Occipital lobe (tissue), 2 donors: ENCODE results near the gene UBE3D. TPM values are rescaled to one million over a fixed set of nuclear protein-coding genes. Genes with fewer than 3 reads are reported as not detected.
"Not testable (repeated sequence)": the region's sequence is repeated elsewhere in the genome, so short reads cannot be mapped to it uniquely, and the experiment has no call there.

Experiments
- DNase-seq: peaks from one replicate; lab custom pipeline; 2025; lab: John Stamatoyannopoulos, UW
- total RNA-seq: library from RNA; depleted of rRNA; stranded (reverse); fragments of >200 nt; gene quantifications from one replicate; pipeline ENCODE4 v1.2.3, GENCODE V29; 2014

Gene UBE3D
- total RNA-seq, 1 donor from 2014 or later: 25.9 TPM

GRCh38 chr6:82978362-82978945, 87.2 kb downstream of the UBE3D start:
- no peak for DNase-seq

DNA sequence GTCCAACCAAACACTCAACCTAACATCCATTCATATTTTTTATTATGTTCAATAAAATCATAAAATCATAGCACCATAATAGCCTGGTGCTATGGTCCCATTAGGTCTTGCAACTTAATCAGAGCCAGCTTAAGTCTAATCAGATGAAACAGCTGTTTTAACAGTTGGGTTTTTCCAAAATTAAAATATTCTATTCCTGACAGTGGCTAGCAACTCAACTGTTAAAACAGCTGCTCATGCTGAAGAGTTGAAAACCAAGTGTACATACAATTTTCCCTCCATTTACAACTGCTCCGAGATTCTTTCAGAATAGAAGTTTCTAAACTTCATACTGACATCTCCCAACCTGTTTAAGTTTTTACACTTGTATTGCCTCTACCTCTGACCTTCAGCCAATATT, 89.5 kb downstream of the UBE3D start:
- DNase-seq: no peak

- no peak for DNase-seq
Observed at GRCh38 chr6:82971877-82972460, 93.7 kb downstream of the UBE3D start.

DNA sequence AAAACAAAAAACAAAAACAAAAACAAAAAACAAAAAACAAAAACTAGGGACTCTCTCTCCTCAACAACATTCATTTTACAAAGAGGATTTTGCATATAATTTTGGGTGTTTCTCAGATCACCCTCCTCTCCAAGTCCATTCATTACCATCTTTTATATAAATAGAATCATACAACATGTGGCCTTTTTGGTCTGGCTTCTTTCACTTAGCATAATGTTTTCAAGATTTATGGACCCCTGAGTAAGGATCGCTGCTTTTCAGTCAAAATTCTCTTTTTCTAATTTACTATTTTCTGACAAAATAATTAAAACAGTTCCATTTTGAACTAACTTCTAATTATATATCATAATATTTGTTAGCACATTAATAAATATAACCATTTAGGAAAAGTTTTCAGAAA, 94.8 kb downstream of the UBE3D start:
- DNase-seq: no peak

- no peak for DNase-seq
Observed at GRCh38 chr6:82968708-82969107, 96.9 kb downstream of the UBE3D start.

DNA sequence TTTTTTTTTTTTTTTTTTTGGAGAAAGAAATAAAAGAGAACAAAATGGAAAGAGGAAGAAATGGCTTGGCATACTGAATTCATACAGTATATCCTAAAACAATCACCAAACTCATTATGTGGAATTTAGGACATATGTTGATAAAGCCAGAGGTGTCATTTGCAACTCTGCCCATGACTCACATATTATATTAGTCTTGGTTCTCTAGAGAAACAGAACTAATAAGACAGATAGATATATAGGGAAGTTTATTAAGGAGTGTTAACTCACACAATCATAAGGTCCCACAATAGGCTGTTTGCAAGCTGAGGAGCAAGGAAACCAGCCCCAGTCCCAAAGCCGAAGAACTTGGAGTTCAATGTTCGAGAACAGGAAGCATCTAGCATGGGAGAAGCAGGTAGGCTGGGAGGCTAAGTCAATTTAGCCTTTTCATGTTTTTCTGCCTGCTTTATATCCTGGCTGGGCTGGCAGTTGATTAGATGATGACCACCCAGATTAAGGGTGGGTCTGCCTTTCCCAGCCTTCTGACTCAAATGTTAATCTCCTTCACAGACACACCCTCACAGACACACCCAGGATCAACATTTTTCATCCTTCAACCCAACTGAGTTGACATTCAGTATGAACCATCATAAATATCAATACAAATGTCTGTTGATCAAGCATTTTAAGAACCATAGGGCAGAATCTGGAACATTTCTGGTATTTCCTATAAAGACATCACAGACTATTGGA, 102.3 kb downstream of the UBE3D start:
- no peak for DNase-seq

GRCh38 chr6:82959385-82959941, 106.2 kb downstream of the UBE3D start:
- no peak for DNase-seq

- no peak for DNase-seq
Observed at GRCh38 chr6:82958551-82958950, 107.1 kb downstream of the UBE3D start.

- no peak for DNase-seq
Observed at GRCh38 chr6:82957868-82958245, 107.8 kb downstream of the UBE3D start.

DNA sequence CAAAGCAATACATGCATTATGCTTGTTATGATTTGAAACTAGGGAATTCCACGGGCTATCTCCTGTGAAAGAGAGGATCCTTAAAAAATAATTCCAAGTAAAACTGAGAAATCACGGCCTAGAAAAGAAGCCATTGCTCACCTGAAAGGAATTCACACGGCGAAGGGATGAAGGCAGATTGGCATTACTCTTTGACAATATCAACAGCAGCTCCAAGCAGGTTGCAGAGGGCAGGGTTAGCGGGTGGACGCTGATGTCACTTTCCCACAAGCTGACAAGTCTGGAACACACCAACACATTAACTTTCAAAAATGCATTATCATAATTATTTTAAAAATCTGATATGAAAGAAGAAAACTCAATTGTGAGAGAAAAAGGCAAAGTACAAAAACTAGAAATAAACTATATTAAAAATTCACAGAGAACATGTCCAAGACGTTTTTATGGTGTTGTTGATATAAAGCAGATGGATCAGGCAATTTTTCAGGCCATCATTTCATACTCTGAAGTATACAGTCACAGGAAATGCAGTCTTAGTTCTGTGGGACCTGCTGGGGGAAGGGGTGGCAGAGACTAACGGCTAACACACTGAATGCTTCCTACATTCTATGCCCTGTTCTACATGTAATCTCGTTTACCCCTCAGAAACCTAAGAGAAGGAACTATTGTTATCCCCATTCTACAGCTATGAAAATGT, 108.3 kb downstream of the UBE3D start:
- no peak for DNase-seq

DNA sequence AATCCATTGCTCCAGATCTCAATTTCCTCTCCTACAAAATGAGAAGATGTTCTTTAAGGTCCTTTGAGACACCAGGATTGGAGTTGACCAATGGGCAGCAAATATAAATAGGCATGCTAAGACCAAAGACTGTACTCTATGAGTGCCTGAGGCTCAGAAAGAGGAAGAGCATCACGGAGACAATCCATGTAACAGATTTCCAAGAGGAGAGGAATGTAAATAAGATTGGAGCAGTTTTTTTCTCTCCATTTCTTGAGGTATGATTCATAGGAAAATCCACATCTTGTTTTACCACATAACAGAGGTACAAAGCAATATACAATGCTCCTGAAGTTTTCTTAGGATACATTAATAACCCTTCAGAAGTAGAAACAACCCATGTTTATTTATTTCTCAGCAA, 109.8 kb downstream of the UBE3D start:
- no peak for DNase-seq

DNA sequence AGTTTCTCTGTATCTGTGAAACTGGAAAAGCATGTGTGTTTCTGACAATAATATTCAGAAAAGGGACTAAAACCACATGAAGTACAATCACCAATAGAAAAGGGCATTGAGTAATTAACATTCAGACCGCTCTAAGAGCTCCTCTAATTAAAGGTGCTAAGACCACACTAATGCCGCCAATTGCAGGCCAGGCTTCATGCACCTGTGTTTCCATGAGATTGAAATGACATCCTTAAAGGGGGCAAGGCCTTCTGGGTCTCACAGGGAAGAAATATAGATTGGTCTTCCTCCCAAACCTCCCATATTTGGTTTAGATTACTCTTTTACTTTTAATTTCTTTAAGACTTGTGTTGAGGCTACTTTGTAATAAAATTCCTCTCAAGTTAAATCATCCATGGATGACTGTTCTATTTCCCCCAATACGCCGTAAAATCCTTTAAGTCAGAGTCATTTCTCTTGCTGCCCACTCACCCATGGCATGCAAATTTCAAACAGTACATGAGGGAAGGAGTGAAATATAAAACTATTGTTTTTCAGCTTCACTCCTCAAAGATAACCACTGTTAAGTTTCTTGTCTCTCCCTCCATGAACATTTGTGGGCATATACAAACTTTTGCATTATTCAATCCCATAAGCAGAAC, 110.6 kb downstream of the UBE3D start:
- DNase-seq: no peak

DNA sequence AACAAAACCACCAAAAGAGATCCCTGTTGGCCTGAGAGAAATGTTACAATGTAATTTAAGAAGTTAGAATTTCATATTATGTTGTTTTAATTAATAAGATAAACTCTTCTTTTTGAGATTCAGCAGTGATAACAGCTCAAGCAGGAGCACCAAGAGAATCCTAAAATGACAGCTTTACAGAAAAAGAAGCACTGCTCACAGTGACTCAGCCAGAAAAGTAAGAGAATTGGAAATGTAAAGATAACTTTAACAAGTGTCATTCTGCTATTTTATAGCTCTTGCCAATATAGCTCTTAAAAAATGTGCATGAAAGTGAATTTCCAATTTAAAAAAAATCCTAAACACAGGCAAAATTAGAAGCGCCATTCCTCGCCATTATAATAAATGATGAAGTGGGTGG, 111.3 kb downstream of the UBE3D start:
- no peak for DNase-seq

DNA sequence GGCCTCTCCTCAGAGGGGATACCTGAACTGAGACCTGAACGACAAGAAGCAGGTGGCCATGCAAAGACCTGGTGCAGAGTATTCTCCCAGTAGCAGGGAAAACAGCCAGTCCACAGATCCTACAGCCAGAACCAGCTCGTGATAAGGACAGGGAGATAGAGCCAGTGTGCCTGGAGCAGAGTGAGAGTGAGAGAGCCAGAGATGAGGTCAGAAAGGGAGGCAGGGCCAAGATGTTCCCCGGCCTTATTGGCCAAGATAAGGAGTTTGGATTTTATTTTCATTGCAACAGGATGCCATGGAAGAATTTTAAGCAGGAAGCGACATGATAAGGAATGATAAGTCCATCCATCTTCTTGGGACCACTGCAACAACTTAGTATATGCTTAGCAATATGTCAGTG, 111.8 kb downstream of the UBE3D start:
- no peak for DNase-seq

- no peak for DNase-seq
Observed at GRCh38 chr6:82951935-82952334, 113.7 kb downstream of the UBE3D start.

DNA sequence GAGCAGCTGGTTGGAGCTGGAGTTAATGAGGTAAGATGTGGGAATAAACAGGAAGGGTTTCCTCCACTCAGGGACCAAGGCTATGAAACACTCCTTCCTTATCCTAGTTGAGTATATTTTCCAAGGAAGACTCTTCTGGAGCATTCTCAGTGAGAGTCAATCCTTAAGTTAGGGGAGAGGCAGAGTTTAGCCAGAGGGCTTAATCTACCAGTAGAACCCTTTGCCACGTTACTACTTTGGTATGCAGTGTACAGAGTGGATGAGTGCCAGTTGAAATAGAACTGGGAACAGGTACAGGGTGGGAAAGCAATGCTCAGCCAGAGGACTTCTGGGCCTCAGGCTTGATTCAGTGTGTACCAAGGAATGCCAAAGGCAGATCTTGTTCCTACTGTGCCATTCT, 114.3 kb downstream of the UBE3D start:
- no peak for DNase-seq

DNA sequence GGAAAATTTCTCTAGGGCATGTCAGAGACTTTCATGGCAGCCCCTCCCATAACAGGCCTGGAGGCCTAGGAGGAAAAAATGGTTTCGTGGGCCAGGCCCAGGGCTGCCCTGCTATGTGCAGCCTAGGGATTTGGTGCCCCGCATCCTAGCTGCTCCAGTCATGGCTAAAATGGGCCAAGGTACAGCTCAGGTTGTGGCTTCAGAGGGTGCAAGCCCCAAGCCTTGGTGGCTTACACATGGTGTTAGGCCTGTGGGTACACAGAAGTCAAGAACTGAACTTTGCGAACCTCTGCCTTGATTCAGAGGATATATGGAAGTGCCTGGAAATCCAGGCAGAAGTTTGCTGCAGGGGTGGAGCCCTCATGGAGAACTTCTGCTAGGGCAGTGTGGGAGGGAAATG, 134.7 kb downstream of the UBE3D start:
- DNase-seq: not testable (repeated sequence)

- DNase-seq: no peak
Observed at GRCh38 chr6:82924799-82925535, 140.7 kb downstream of the UBE3D start.

- no peak for DNase-seq
Observed at GRCh38 chr6:82921258-82921657, 144.4 kb downstream of the UBE3D start.

DNA sequence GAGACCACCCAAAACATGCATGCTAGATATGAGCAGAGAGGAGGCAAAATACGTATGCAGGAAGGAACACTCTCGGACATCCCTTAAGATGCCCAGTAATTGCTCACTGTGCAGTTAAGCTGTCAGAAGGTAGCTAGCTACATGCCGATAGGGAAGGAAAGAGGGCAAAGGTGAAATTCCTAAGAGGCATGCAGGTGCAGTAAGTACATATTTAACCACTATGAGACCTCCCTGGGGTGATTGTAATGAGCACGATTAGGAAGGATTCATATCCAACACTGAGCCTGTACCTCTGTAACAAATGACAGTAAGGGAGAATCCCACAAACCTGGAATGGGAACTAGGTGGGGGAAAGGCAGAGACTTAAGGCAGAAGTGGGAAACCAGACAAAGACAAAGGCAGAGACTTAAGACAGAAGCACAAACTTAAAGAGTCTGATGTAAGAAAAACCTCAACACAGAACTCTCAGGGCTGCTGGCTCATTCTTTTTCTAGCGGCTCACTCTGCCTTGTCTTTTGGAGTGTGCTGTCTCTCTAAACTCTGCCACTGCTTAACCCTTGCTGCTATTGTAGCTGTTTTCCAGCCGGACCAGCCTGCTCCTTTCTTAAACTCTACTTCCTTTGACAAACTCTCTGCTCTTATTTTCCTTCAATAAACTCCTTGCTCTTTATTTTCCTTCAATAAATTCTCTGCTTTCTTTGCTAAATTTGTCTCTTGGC, 148.1 kb downstream of the UBE3D start:
- no peak for DNase-seq
